ENCODE results near the gene SERINC3. TPM values are rescaled to one million over a fixed set of nuclear protein-coding genes. Genes with fewer than 3 reads are reported as not detected.

Gene SERINC3
- total and polyA plus RNA-seq, 2 of the 13 experiments (the other 11 are each of a cell fraction or from before 2014, with no cell fraction given), result 82.0 to 226 TPM

DNA sequence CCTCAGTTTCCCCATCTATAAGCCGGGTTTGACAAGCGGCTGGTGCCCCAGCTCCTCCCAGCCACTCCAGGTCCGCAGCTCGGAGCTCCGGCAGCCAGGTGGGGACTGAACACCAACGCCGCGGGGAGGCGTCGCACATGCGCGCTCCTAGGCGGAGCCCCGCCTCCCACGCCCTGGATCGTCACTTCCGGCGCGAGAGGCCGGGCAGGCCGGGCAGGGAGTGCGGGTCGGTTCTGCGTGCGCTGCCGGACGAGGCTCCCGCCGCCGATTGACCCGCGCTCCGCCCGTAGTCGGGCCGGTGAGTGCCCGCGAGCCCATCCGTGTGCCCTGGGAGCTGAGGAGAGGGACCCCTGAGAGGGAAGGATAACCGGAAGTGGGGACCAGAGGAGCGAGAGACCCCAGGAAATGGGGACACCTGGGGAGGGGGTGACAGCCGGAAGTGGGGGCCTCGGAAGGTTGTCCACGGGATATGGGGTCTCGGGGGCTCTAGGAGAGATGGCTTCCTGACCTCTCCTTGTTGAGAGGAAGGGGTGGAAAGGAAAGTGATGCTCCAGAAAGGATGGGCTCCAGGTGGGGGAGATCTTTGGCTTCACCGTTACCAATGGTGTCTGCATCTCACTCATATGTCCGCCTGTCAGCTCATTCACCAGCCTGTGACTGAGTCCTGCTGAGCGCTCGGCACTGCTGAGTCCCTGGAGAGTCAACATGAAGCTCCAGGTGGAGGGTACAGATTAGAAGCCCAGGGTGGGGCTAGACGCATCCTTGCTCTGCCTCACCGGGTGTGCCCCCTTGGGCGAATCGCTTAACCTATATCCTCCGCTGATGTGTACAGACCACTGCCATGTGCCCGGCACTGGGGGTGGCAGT is 45.9 kb downstream of the SERINC3 start, which contains the start of gene TTPAL (continued):
- TF ChIP-seq, protein P1, sequence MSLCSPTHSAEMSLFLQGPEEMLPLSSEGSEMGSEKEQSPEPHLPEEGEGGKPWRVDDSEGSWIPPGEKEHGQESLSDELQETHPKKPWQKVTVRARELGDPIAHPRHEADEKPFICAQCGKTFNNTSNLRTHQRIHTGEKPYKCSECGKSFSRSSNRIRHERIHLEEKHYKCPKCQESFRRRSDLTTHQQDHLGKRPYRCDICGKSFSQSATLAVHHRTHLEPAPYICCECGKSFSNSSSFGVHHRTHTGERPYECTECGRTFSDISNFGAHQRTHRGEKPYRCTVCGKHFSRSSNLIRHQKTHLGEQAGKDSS (CRISPR knock-in tag; IDR thresholded peaks at IDR 0.05; ENCODE audit: borderline replicate concordance, low read depth), result peak; percentile 99
- TF ChIP-seq SMAD3 (CRISPR knock-in tag; IDR thresholded peaks at IDR 0.05), result peak; percentile 84
- peak; percentile 54 for TF ChIP-seq GATAD2A (CRISPR knock-in tag; IDR thresholded peaks at IDR 0.05)
- peak; percentile 61; the same call in 1 of the 2 replicates for TF ChIP-seq MAF1 (CRISPR knock-in tag; IDR thresholded peaks at IDR 0.05; ENCODE audit: borderline replicate concordance)
- peak; percentile 82 for TF ChIP-seq JUN (CRISPR knock-in tag; IDR thresholded peaks at IDR 0.05)
- no peak for TF ChIP-seq NONO (IDR thresholded peaks at IDR 0.05)
- TF ChIP-seq NONO (CRISPR knock-in tag; conservative IDR thresholded peaks at IDR 0.05), result peak; percentile 99
- TF ChIP-seq ZFP36L1 (CRISPR knock-in tag; IDR thresholded peaks at IDR 0.05), result peak; percentile 95; the same call in 1 of the 2 replicates
- TF ChIP-seq, protein P2, sequence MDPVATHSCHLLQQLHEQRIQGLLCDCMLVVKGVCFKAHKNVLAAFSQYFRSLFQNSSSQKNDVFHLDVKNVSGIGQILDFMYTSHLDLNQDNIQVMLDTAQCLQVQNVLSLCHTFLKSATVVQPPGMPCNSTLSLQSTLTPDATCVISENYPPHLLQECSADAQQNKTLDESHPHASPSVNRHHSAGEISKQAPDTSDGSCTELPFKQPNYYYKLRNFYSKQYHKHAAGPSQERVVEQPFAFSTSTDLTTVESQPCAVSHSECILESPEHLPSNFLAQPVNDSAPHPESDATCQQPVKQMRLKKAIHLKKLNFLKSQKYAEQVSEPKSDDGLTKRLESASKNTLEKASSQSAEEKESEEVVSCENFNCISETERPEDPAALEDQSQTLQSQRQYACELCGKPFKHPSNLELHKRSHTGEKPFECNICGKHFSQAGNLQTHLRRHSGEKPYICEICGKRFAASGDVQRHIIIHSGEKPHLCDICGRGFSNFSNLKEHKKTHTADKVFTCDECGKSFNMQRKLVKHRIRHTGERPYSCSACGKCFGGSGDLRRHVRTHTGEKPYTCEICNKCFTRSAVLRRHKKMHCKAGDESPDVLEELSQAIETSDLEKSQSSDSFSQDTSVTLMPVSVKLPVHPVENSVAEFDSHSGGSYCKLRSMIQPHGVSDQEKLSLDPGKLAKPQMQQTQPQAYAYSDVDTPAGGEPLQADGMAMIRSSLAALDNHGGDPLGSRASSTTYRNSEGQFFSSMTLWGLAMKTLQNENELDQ (CRISPR knock-in tag; IDR thresholded peaks at IDR 0.05; ENCODE audit: borderline replicate concordance), result peak; percentile 85; the same call in 1 of the 2 replicates
- TF ChIP-seq ZNF484 (CRISPR knock-in tag; IDR thresholded peaks at IDR 0.05; ENCODE audit: borderline replicate concordance, low read depth), result 0 out of 2 replicates have a peak, but pooled peaks have one; percentile 85
- TF ChIP-seq TOPORS (CRISPR knock-in tag; IDR thresholded peaks at IDR 0.05), result peak; percentile 99
- peak; percentile 92 for TF ChIP-seq ARNTL (CRISPR knock-in tag; IDR thresholded peaks at IDR 0.05)
- TF ChIP-seq SAFB2 (CRISPR knock-in tag; IDR thresholded peaks at IDR 0.05; ENCODE audit: borderline replicate concordance, low read depth), result peak; percentile 99
- TF ChIP-seq, protein P3, sequence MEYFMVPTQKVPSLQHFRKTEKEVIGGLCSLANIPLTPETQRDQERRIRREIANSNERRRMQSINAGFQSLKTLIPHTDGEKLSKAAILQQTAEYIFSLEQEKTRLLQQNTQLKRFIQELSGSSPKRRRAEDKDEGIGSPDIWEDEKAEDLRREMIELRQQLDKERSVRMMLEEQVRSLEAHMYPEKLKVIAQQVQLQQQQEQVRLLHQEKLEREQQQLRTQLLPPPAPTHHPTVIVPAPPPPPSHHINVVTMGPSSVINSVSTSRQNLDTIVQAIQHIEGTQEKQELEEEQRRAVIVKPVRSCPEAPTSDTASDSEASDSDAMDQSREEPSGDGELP (IDR thresholded peaks at IDR 0.05; ENCODE audit: borderline replicate concordance, low read depth), result peak; percentile 88; the same call in 1 of the 2 replicates
- TF ChIP-seq PHF21A (CRISPR knock-in tag; IDR thresholded peaks at IDR 0.05), result peak; percentile 82
- TF ChIP-seq ZNF839 (CRISPR knock-in tag; IDR thresholded peaks at IDR 0.05; ENCODE audit: borderline replicate concordance), result peak; percentile 94; the same call in 1 of the 2 replicates
- 0 out of 2 replicates have a peak, but pooled peaks have one; percentile 44 for TF ChIP-seq ZNF530 (CRISPR knock-in tag; IDR thresholded peaks at IDR 0.05; ENCODE audit: low read depth)
- peak; percentile 96; the same call in 1 of the 2 replicates for TF ChIP-seq ZNF251 (CRISPR knock-in tag; IDR thresholded peaks at IDR 0.05)
- peak; percentile 58 for TF ChIP-seq NFYC (CRISPR knock-in tag; IDR thresholded peaks at IDR 0.05)
- TF ChIP-seq FOXO1 (CRISPR knock-in tag; IDR thresholded peaks at IDR 0.05), result peak; percentile 92
- TF ChIP-seq, protein P4, sequence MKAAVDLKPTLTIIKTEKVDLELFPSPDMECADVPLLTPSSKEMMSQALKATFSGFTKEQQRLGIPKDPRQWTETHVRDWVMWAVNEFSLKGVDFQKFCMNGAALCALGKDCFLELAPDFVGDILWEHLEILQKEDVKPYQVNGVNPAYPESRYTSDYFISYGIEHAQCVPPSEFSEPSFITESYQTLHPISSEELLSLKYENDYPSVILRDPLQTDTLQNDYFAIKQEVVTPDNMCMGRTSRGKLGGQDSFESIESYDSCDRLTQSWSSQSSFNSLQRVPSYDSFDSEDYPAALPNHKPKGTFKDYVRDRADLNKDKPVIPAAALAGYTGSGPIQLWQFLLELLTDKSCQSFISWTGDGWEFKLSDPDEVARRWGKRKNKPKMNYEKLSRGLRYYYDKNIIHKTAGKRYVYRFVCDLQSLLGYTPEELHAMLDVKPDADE (CRISPR knock-in tag; IDR thresholded peaks at IDR 0.05), result no peak
- TF ChIP-seq ZNF441 (CRISPR knock-in tag; IDR thresholded peaks at IDR 0.05; ENCODE audit: borderline replicate concordance), result peak; percentile 95
- 0 out of 2 replicates have a peak, but pooled peaks have one; percentile 48 for TF ChIP-seq DNMT3B (CRISPR knock-in tag; conservative IDR thresholded peaks at IDR 0.05)
- TF ChIP-seq WIZ (CRISPR knock-in tag; IDR thresholded peaks at IDR 0.05), result peak; percentile 98
- TF ChIP-seq ZNF468 (CRISPR knock-in tag; IDR thresholded peaks at IDR 0.05), result no peak
